ENCODE results near the gene IGSF9B.
"Not testable (repeated sequence)": the region's sequence is repeated elsewhere in the genome, so short reads cannot be mapped to it uniquely, and the experiment has no call there.

Gene IGSF9B, protein sequence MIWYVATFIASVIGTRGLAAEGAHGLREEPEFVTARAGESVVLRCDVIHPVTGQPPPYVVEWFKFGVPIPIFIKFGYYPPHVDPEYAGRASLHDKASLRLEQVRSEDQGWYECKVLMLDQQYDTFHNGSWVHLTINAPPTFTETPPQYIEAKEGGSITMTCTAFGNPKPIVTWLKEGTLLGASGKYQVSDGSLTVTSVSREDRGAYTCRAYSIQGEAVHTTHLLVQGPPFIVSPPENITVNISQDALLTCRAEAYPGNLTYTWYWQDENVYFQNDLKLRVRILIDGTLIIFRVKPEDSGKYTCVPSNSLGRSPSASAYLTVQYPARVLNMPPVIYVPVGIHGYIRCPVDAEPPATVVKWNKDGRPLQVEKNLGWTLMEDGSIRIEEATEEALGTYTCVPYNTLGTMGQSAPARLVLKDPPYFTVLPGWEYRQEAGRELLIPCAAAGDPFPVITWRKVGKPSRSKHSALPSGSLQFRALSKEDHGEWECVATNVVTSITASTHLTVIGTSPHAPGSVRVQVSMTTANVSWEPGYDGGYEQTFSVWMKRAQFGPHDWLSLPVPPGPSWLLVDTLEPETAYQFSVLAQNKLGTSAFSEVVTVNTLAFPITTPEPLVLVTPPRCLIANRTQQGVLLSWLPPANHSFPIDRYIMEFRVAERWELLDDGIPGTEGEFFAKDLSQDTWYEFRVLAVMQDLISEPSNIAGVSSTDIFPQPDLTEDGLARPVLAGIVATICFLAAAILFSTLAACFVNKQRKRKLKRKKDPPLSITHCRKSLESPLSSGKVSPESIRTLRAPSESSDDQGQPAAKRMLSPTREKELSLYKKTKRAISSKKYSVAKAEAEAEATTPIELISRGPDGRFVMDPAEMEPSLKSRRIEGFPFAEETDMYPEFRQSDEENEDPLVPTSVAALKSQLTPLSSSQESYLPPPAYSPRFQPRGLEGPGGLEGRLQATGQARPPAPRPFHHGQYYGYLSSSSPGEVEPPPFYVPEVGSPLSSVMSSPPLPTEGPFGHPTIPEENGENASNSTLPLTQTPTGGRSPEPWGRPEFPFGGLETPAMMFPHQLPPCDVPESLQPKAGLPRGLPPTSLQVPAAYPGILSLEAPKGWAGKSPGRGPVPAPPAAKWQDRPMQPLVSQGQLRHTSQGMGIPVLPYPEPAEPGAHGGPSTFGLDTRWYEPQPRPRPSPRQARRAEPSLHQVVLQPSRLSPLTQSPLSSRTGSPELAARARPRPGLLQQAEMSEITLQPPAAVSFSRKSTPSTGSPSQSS (N-terminal part only)

DNA sequence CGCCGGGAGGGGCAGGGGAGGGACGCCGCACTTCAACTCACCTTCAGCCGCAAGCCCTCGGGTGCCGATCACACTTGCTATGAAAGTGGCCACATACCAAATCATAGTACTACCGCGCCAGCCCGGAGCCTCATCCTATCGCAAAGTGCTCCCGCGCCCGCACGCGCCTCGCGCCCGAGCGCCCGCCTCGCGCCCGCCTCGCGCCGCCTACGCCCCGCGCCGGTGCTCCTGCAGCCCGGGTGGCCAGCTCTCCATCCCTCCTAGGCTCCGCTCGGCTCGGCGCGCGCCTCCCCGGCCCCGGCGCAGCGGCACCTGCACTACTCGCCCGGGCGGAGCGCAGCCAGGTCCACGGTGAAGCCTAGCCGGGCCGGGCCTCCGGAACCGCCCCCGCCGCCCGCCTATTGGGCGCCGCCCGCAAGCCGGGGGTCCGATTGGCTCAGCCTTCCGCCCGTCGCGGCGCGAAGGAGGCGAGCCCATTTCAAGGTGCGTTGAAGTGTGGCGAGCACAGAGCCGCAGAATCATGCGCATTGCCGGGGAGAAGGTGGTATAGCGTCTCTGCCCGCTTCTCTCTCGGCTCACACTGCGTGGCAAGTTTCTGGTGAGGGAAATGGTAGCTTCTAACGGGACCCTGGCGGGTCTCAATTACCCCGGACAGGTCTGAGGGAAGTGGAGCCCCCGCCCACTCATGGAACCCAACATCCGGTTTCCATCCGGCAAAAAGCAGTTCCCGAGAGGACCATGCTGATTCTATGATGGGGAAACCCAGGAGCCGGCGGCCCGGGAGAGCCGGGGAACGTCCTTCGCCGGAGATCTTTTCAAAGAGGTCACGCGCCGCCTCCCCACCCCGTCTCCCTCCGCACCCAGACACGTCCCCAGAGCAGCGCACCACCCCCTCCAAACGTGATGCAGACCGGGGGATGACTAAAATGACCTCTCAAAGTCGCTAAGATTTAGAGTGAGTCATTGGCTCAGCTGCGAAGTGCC lies at the start of gene IGSF9B:
Gene IGSF9B (minus strand): TSS at position 319 of the 984 bp plus-strand sequence. CDS start 214 bp downstream, at position 105.
- peak; percentile 32 to 96 (median 70) for DNase-seq

DNA sequence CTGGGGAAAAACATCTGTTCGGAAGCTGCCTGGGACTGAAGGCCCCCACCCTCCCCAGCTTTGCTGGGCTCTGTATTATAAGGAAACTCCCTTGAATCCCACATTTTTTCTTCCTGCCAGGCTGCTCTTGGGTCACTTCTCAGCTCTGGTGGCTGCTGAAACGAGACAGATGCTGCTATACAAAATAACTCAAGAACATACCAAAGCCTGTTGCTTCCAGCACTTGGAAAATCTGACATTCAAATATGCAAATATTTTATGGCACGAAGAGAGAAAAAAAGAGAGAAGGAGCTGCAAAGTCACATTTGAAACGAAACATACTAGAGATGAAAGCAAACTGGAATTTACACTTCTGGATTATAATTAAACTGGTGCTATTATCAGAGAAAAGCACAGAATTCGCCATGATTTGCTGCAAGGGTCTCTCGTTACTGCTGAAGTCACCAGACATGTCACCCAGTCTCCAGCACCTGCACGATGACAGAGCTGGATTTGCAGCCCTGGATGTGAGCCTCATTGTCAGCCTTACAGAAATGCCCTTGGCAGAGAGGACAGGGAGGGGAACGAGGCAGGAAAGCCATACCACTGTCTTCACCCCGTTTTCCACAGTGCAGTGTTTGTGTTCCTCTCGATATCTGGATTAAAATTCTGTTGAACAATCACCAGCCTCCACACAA lies 47.9 kb upstream of the IGSF9B start:
- DNase-seq = peak in 1 of 14 donors; percentile 30

DNA sequence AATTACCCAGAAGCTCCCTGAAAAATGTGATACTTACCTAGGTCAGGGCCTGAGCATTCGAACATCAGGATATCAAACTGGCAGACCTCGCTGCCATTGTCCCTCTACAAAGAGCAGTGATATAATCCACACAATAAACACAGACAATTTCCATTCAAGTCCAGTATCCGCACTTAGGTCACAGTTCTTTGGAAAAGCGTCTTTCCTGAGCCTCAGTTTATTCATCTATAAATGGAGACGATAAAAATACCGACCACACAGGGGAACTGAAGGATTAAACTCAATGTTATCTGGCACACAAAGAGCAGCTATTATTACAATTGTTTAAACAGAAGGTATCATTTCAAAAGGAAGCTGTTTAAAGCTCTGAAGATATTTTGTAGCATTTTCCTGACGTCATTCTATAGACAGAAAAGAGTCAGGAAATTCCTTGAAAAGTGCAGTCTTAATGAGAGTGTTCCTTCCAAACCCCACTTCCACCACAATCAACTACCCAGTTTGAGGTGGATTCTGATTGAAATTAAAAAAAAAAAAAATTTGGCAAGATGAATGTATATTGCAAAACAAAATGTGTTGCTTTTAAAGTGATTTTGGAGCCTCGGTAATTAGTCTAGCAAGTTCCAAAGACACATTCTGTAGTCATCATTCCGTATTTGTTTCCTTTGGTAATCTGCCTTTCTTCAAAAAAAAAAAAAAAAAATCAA lies 47.2 kb upstream of the IGSF9B start:
- no peak for DNase-seq

DNA sequence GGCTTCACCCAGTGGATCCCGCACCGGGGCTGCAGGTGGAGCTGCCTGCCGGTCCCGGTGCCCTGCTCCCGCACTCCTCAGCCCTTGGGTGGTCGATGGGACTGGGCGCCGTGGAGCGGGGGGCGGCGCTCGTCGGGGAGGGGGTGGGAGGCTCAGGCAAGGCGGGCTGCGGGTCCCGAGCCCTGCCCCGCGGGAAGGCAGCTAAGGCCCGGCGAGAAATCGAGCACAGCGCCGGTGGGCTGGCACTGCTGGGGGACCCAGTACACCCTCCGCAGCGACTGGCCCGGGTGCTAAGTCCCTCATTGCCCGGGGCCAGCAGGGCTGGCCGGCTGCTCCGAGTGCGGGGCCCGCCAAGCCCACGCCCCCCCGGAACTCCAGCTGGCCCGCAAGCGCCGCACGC lies 46.1 kb upstream of the IGSF9B start:
- not testable (repeated sequence) for DNase-seq

DNA sequence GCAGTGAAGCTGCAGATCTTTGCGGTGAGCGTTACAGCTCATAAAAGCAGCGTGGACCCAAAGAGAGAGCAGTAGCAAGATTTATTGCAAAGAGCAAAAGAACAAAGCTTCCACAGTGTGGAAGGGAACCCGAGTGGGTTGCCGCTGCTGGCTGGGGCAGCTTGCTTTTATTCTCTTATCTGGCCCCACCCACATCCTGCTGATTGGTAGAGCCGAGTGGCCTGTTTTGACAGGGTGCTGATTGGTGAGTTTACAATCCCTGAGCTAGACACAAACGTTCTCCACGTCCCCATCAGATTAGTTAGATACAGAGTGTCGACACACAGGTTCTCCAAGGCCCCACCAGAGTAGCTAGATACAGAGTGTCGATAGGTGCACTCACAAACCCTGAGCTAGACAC lies 45.6 kb upstream of the IGSF9B start:
- DNase-seq = not testable (repeated sequence)

DNA sequence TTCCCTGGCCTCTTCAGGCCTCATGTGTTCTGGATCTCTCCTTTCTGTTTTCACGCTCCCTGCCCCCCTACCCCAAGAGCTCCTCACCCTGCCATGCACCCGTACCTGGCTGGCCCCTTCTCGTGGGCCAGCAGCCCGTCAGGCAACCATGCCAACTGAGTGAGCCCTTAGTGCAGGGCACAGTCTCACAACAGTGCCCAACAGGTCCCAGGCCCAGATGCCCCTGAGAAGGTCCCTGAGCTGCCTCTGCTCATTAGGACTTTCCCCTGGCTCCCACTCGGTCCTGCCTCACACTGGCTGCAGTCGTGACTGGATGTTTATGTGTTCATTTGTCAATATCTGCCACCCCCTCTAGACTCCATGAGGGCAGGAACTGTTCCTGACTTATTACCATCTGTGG lies 44.8 kb upstream of the IGSF9B start:
- DNase-seq = no peak

DNA sequence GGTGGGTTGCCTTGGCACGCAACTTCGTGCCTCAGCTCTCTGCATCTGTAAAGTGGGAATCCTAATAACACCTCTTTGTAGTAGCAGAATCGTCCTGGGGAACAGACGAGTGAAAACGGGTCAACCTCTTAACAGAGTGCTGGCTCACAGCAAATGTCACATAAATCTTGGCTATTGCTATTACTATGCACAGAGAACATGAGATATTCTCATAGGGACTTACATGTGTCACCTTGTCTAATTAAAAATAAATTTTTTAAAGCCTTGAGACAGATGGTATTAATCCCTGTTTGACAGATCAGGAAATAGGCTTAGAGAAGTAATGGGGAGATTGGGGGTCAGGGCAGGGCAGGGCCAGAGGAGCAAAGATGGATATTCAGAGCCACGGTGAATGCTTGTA lies 44.3 kb upstream of the IGSF9B start:
- no peak for DNase-seq

DNA sequence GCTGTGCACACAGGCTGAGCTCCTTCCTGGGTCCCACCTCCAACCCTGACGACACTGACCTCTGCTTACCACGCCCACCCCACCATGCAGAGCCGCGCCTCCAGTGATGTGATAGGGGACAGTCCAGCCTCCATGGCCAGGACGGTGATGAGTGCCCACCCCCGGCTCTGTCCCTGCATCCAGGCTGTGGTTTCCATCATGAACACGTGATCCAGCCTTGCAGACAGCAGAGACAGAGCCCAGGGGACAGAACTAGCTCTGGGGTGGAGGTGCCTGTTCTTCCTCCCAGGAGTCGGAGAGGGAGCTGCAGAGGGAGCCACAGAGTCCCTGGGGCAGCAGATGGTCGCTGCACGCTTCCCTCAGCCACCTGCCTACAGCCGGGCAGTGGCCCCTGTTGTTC lies 42.6 kb upstream of the IGSF9B start:
- DNase-seq = no peak

DNA sequence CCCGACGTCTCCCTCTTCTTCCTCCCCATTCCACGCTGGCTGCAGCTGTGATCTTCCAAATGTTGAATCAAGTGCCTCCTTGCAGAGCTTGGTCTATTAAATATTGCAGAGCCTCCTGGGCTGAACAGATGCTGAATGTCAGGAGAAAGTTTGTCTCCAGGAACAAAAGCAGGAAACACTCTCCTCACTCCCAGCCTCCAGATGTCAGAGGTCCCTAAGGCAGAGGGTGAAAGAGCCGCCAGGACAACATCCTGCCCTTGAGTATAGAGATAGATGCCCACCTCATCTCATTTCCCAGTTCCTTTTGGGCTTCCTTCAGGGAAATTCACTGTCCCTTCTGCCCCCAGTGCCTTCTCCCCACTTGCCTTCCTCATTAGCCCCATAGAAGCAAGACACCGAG lies 40.8 kb upstream of the IGSF9B start:
- no peak for DNase-seq

DNA sequence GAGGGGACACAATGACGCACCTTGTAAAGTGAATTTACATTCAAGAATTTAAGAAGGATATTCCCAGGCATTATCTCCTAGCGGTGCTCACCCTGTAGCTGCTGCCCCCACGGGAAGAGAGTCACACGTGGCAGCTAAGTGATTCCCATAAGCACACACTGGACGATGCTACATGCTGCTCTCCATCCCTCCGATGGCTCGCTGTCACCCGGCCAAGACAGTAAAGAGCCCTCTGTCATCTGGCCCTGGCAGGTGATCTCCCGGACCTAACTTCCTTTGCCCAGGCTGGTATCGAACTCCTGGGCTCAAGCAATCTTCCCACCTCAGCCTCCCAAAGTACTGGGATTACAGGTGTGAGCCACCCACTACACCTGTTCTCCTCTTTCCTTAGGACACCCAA lies 39.9 kb upstream of the IGSF9B start:
- DNase-seq = no peak

DNA sequence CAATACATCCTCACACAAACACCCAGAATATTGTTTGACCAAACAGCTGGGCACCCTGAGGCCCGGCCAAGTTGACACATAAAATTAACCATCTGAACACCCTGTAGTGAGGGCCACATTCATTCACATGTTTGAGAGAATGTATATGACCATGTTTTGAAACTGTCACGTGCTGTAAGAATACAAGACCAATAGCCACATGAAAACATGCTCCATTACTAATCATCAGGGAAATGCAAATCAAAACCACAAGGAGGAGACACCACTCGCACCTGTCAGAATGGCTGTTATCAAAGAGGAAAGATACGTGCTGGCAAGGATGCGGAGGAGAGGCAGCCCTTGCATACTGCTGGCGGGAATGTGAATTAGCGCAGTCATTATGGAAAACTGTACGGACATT lies 38.3 kb upstream of the IGSF9B start:
- DNase-seq = no peak

DNA sequence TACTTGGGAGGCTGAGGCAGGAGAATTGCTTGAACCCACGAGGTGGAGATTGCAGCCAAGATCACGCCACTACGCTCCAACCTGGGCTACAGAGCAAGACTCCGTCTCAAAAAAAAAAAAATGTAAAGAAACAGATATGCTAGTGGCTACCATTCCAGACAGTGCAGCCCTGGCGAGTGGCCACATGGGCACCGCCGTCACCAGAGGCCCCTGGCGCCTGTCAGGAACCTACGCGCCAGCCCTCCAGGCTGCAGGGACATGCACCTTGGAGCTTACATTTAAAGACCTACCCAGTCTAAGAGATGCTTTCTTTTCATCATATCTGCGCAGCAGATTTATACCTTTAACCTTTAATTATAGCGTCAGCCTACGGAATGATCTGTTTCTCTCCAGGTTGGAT lies 37.2 kb upstream of the IGSF9B start:
- no peak for DNase-seq

DNA sequence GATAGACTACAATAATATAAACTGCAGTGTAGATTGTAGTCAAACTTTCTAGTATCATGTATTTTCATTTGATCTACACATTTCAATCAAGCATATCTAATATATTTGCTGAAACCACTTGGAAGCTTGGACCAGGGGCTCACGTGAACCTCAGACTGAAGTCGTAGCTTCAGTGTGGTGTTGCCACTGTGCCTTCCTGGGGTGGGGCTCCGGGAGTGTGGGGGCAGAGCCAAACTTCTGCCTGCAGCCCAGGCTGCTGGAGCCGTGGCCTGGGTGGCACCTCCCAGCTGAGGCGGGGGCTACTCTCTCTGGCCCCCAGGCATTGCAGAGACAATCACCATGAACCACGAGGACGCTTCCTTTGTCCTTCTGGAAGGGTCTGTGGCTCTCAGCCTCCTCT lies 36.3 kb upstream of the IGSF9B start:
- no peak for DNase-seq

DNA sequence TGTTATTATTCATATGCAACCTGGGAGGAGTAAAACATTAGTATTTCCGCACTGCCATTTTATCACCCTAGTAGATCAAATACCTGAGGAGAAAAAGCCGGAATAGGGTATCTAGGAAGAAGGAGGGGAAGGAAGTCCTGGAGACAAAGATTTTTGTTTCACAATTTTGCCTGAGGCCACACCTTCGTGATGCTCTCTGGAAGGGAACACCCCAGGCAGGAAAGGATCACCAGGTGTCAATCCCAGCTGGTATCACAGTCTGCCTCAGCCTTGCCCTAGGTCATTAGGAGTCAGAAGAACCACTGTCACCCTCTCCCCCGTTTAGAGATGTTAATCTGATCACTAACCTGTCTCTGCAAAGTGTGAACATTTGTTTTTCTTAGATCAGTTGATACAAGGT lies 35.4 kb upstream of the IGSF9B start:
- no peak for DNase-seq

DNA sequence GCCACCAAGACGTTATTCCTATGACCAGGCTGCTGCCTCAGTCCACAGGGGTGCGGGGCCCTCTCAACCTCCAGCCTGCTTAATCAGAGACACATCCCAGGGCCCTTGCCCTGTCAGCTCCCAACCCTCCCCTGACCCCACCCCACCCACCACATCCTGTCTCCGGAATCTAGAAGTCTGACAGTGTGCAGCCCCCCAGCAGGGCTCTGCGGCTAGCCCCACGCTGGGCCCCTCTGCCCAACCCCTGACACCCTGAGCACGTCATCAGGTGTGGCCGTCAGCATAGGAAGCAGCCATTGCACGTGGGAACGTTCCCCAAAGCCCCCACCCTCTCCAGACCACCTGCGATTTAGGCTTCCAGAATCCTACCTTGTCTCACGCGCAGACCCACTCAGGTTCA lies 34.3 kb upstream of the IGSF9B start:
- DNase-seq = no peak

DNA sequence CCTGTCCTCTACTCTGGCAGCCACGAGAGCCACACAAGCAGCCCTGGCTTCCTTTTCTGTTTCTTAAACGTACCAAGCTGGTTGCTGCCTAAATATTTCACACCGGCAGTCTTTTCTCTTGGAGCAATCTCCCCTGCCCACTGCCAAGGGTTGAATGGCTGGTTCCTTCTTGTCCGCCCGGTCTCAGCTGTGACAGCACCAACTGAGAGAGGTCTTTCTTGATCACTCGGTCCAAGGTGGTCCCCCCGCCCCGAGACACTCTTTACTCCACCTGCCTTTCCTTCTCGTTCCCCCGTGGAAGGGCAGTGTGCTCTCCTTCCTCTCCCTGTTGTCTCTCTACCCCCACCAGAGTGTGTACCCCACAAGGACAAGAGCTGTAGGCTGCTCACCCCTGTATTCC lies 33.7 kb upstream of the IGSF9B start:
- no peak for DNase-seq

DNA sequence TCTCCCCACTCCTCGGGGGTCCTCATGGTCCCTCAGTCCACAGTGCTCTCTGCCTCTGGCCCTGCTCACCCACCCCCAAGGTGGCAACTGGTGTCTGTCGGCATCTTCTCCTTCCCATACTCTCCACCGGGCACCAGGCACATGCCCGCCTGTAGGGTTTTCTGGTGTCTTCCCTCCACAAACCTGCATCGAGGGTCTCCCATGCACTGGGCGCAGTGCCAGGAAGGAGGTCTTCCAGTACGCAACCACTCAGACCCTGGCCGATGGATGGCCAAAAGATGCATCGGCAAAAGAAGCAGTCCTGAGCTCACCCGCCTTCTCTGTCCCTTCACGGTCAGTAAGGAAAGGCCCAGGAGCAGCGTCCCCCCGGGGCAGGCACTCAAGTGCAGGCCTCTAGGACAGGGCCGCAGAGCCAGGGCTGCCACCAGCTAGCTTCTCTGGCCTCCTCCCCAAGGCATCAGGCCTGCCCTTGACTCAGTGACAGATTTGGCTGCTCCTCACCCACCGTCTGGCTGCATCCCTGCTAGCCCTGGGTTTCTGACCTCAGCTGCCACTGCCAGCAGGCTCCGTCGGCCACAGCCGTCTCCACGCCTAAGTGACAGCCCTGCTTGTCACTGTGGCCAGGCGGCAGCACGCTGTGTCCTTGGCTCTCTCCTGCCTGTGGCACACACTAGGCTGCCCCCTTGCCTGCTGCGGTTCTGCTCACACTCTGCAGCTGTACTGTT lies 32.1 kb upstream of the IGSF9B start:
- DNase-seq = peak in 2 of 14 donors; percentile 17 to 96

DNA sequence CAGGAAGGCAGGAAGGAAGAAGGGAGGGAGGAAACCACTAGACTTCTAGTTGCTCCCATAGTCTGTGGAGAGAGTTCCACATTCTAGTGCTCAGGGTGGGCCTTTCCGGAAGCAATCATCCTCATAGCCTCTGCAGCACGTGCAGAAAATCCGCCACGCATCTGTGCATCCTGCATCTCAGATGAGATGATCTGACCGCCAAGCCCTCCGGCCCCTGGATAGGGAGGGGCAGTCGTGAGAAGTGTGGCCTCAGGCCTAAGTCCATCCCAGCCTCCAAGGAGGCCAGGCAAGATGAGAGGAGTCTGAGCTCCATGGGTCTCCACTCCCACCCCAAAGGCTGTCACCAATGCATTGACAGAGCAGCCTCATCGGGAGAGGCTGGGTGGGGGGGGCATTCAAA lies 30.4 kb upstream of the IGSF9B start:
- no peak for DNase-seq

All from C1 segment of cervical spinal cord (tissue), 14 donors.